OCI-LY1 (cell line): Measurements from ENCODE around the gene MBD1.

Experiments
- EZH2 ChIP-seq: fragments of 200-600 bp; sonication (generic), shearing (Covaris generic); IDR thresholded peaks from 2 replicates; pipeline ENCODE4 v1.8.0; 2017; ENCODE audit warnings: borderline replicate concordance, mixed run types, mild to moderate bottlenecking, antibody characterized with exemption, low read length, moderate library complexity, mixed read lengths
- TF ChIP-seq, protein P1 (sequence below): fragments of 200-600 bp; sonication (generic), shearing (Covaris generic); IDR thresholded peaks from 2 replicates; pipeline ENCODE4 v1.5.1; 2017; ENCODE audit warnings: mild to moderate bottlenecking, antibody characterized with exemption, low read length, moderate library complexity, mixed read lengths

DNA sequence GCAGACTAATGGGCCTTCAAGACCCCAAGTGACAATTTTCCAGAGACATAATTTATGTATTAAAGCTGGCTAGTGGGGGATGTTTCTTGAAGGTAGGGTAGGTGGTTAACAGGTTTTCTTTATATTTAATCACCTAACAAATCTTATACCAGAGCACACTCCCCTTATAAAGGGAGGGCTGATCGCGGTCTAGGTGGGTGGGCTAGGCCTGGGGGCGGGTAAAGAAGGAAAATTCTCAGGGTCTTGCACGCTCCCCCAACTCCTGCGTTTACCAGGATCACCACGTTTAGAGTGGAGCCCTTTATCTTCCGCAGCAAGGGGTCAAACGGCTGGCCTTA lies 26.0 kb upstream of the MBD1 start:
- TF ChIP-seq, protein P1, sequence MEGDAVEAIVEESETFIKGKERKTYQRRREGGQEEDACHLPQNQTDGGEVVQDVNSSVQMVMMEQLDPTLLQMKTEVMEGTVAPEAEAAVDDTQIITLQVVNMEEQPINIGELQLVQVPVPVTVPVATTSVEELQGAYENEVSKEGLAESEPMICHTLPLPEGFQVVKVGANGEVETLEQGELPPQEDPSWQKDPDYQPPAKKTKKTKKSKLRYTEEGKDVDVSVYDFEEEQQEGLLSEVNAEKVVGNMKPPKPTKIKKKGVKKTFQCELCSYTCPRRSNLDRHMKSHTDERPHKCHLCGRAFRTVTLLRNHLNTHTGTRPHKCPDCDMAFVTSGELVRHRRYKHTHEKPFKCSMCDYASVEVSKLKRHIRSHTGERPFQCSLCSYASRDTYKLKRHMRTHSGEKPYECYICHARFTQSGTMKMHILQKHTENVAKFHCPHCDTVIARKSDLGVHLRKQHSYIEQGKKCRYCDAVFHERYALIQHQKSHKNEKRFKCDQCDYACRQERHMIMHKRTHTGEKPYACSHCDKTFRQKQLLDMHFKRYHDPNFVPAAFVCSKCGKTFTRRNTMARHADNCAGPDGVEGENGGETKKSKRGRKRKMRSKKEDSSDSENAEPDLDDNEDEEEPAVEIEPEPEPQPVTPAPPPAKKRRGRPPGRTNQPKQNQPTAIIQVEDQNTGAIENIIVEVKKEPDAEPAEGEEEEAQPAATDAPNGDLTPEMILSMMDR = no peak
- no peak for TF ChIP-seq EZH2
